Tibial nerve (tissue), 4 donors: ENCODE data around the gene CFDP1. TPM values are rescaled to one million over a fixed set of nuclear protein-coding genes. Genes with fewer than 3 reads are reported as not detected.

Source experiments
- DNase-seq, 2 donors: peaks; one replicate each; pipeline ENCODE4 v3.0.0-alpha.2; 2019; ENCODE audit warnings: low spot score in 2 of 2
- H3K27ac ChIP-seq, 4 donors: fragments of 200-600 bp; sonication (generic) in 3 of 4; one replicate each; pipeline ENCODE4 v1.5.1; 2017 to 2019; ENCODE audit warnings: mild to moderate bottlenecking in 1 of 4
- H3K27me3 ChIP-seq, 2 donors: fragments of 200-600 bp; sonication (generic) in 1 of 2; one replicate each; pipeline versions ENCODE4 v1.5.1 to v1.6.0; 2017 to 2019
- H3K36me3 ChIP-seq, 3 donors: fragments of 200-600 bp; sonication (generic); one replicate each; pipeline ENCODE4 v1.5.1; 2018 to 2019
- H3K4me1 ChIP-seq, 4 donors: fragments of 200-600 bp; sonication (generic) in 3 of 4; one replicate each; pipeline ENCODE4 v1.5.1; 2017 to 2019
- H3K4me3 ChIP-seq, 4 donors: fragments of 200-600 bp; sonication (generic) in 3 of 4; one replicate each; pipeline ENCODE4 v1.5.1; 2017 to 2019; ENCODE audit warnings: mild to moderate bottlenecking in 1 of 4, moderate library complexity in 1 of 4
- H3K9me3 ChIP-seq, 4 donors: fragments of 200-600 bp; sonication (generic) in 3 of 4; one replicate each; pipeline ENCODE4 v1.5.1; 2017 to 2019
- EP300 ChIP-seq, 2 donors: sonication (generic); formaldehyde crosslinking; IDR thresholded peaks; one replicate each; pipeline ENCODE4 v1.6.1; 2017; ENCODE audit warnings: antibody characterized with exemption in 2 of 2, mild to moderate bottlenecking in 1 of 2
- POLR2A ChIP-seq, 2 donors: fragments of 450-650 bp; IDR thresholded peaks; one replicate each; pipeline ENCODE4 v1.6.1; 2017; ENCODE audit warnings: antibody characterized with exemption in 2 of 2, mild to moderate bottlenecking in 2 of 2, moderate library complexity in 2 of 2
- WGBS, 2 donors: methylation state at CpG; one replicate each; pipeline ENCODE4 v1.1.5; 2018; 5-methylcytosine and 5-hydroxymethylcytosine counted together
- total RNA-seq, 4 donors: library from RNA; depleted of rRNA; stranded (reverse); fragments of >200 nt; gene quantifications; one replicate each; pipeline ENCODE4 v1.1.0, GENCODE V29; 2016
- TF ChIP-seq, protein P1 (sequence below), 5 experiments: fragments of 200-600 bp in 3 of 5; fragments of 450-650 bp in 2 of 5; sonication (generic) in 3 of 5; IDR thresholded peaks; one replicate each; pipeline ENCODE4 v1.5.1; 2016 to 2019; ENCODE audit warnings: antibody characterized with exemption in 5 of 5, mild to moderate bottlenecking in 3 of 5, moderate library complexity in 2 of 5

The CFDP1 gene
- total RNA-seq, 4 donors from 2014 or later, result 35.6 to 120 (median 62.4) TPM

DNA sequence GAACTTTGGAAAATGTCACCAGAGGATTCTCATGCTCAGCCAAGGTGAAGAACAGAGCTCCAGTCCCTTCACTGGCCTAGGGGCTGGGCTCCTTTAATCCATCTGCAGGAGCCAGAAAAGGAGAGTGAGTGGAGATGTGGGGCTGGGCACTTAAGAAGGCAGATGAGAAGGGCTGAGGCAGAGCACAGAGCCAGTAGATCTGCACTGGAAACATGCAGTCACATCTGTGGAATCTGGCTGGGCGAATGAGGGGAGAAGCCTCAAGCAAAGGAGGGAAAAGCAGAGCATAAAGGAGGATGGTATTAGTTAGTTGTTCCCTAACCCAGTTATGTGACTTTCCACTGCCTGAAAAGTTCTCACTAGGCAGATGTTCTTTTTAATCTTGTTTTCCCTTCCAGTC is 131.5 kb downstream of the CFDP1 start:
- H3K36me3 ChIP-seq, result peaks cover 0 to 70% (median 0%) of the 10 kb centered on the region in 3 donors
- H3K4me3 ChIP-seq, result no peak overlapping the region
- DNase-seq, result no peak
- no peak overlapping the region for H3K27ac ChIP-seq
- H3K27me3 ChIP-seq, result no peaks in the 10 kb centered on the region
- H3K9me3 ChIP-seq, result no peaks in the 10 kb centered on the region
- peaks cover 0 to 26% (median 19%) of the 10 kb centered on the region in 4 donors for H3K4me1 ChIP-seq
- 74 to 77% methylated on average over 1 of the region's 1 CpG for WGBS, 2 donors
- TF ChIP-seq EP300 (IDR thresholded peaks at IDR 0.05), result no peak

DNA sequence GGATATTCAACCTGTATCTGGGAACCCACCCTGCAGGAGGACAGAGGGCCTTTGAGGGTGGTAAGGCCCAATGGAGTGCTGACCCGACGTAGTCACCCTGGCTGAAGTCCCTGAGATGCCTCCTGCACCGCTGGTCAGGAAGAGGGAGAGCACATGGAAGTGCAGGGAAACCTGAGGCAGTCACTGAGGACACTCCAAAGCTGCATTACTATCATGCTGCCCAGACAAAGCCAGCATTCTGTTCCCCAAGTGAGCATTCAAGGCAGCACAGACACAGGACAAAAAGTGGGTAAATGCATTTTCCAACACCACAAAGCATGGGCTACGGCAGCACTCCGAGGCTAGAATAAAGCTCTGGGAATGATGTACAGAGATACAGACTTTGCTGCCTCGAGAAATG is 135.0 kb downstream of the CFDP1 start:
- H3K27ac ChIP-seq, result no peak overlapping the region
- TF ChIP-seq, protein P1, sequence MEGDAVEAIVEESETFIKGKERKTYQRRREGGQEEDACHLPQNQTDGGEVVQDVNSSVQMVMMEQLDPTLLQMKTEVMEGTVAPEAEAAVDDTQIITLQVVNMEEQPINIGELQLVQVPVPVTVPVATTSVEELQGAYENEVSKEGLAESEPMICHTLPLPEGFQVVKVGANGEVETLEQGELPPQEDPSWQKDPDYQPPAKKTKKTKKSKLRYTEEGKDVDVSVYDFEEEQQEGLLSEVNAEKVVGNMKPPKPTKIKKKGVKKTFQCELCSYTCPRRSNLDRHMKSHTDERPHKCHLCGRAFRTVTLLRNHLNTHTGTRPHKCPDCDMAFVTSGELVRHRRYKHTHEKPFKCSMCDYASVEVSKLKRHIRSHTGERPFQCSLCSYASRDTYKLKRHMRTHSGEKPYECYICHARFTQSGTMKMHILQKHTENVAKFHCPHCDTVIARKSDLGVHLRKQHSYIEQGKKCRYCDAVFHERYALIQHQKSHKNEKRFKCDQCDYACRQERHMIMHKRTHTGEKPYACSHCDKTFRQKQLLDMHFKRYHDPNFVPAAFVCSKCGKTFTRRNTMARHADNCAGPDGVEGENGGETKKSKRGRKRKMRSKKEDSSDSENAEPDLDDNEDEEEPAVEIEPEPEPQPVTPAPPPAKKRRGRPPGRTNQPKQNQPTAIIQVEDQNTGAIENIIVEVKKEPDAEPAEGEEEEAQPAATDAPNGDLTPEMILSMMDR (IDR thresholded peaks at IDR 0.05), result no peak
- TF ChIP-seq POLR2A (IDR thresholded peaks at IDR 0.05), result no peak
- no peak for TF ChIP-seq EP300 (IDR thresholded peaks at IDR 0.05)
- WGBS, 2 donors, result 51 to 66% methylated on average over 6 of the region's 6 CpGs
- H3K4me1 ChIP-seq, result peaks cover 0 to 6% (median 0%) of the 10 kb centered on the region in 4 donors
- peaks cover 0 to 80% (median 0%) of the 10 kb centered on the region in 3 donors for H3K36me3 ChIP-seq
- H3K4me3 ChIP-seq, result no peak overlapping the region
- DNase-seq, result no peak
- H3K9me3 ChIP-seq, result no peaks in the 10 kb centered on the region
- H3K27me3 ChIP-seq, result no peaks in the 10 kb centered on the region

DNA sequence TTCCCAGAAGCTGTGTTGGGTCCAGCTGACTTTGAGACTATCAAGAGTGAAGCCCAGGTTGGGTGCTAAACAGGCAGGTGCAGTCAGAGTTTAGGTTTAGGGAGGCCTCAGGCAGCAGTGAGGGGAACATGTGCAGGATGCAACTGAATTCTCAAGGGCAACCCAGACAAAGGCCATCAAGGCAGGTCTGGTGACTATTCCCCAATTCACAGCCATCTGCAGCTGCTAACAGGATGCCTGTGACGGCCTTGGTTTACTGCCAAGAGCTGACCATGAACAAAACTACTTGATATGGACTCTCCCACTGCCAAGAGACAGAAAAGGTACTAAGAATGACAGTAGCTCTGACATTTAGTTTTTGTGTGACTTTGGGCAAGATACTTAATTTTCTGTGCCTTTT is 136.7 kb downstream of the CFDP1 start:
- peaks cover 0 to 84% (median under 1%) of the 10 kb centered on the region in 3 donors for H3K36me3 ChIP-seq
- no peak overlapping the region for H3K27ac ChIP-seq
- 29 to 45% methylated on average over 1 of the region's 1 CpG for WGBS, 2 donors
- H3K27me3 ChIP-seq, result no peaks in the 10 kb centered on the region
- TF ChIP-seq POLR2A (IDR thresholded peaks at IDR 0.05) (no peak), EP300 (IDR thresholded peaks at IDR 0.05) (no peak)
- TF ChIP-seq, protein P1 (IDR thresholded peaks at IDR 0.05), result no peak
- no peaks in the 10 kb centered on the region for H3K9me3 ChIP-seq
- no peak for DNase-seq
- no peak overlapping the region for H3K4me3 ChIP-seq
- peaks cover 0 to 6% (median 0%) of the 10 kb centered on the region in 4 donors for H3K4me1 ChIP-seq

DNA sequence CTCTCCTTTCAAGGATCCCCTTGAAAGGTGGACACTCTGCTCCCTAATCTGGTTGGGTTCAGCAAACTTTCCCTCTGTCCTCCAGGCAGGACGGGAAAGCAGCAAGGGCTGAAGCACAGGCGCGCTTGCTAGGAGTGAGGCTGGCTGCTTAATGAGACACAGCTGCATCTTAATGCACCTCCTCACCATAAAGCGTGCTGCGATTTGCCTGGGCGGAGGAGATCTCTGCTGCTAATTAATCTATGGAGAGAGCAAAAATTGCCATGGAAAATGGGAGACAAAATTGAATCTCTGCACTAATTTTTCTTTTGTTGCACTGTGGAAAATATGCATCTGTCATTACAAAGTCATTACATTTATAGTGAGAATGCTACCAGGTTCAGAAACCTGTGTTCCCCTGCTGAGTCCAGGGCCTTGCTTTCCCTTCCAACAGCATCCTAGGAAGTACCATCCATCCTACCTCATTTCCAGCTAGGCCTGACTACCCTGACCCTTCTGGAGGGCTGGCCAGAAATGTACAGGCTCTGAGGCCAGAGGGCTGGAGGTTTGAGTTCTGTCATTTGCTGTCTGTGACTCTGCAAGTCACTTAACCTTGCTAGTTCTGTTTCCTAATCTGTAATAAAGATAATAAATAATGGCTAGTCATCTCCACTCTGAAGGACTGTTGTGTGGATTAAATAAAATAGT is 138.4 kb downstream of the CFDP1 start:
- no peaks in the 10 kb centered on the region for H3K27me3 ChIP-seq
- WGBS, 2 donors, result 80 to 82% methylated on average over 6 of the region's 6 CpGs
- H3K36me3 ChIP-seq, result peaks cover 0 to 79% (median 4%) of the 10 kb centered on the region in 3 donors
- TF ChIP-seq, protein P1 (IDR thresholded peaks at IDR 0.05), result no peak
- DNase-seq, result no peak
- peaks cover 0 to 6% (median 0%) of the 10 kb centered on the region in 4 donors for H3K4me1 ChIP-seq
- no peak overlapping the region for H3K4me3 ChIP-seq
- no peak overlapping the region for H3K27ac ChIP-seq
- H3K9me3 ChIP-seq, result no peaks in the 10 kb centered on the region

DNA sequence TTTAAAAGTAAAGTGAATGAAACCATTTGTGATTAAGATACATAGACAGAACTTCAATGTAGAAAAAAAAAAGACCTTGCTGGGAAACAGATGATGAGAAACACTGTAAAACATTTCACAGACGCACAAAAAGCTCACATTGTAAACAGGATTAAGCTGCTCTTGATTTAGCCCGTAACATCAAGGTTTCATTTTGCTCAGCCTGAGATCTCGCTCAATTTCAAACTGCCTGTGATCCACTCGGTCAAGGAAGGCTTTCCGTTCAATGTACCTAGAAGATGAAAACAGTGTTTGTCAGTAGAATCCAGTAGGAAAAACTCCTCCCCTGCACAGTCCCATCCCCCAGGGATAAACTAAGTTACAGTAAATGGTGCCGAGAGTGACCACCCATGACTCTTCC is 139.5 kb downstream of the CFDP1 start:
- 79 to 84% methylated on average over 6 of the region's 6 CpGs for WGBS, 2 donors
- Histone ChIP-seq H3K36me3 (peaks cover 0 to 74% (median 4%) of the 10 kb centered on the region in 3 donors), H3K9me3 (no peaks in the 10 kb centered on the region), H3K4me1 (peaks cover 0 to 6% (median 0%) of the 10 kb centered on the region in 4 donors), H3K4me3 (no peak overlapping the region), H3K27me3 (no peaks in the 10 kb centered on the region), H3K27ac (no peak overlapping the region)
- no peak for TF ChIP-seq POLR2A (IDR thresholded peaks at IDR 0.05)
- TF ChIP-seq EP300 (IDR thresholded peaks at IDR 0.05), result no peak
- TF ChIP-seq, protein P1 (IDR thresholded peaks at IDR 0.05), result no peak
- DNase-seq, result no peak
